ENCODE results near the gene OR7G2.

The OR7G2 gene

DNA sequence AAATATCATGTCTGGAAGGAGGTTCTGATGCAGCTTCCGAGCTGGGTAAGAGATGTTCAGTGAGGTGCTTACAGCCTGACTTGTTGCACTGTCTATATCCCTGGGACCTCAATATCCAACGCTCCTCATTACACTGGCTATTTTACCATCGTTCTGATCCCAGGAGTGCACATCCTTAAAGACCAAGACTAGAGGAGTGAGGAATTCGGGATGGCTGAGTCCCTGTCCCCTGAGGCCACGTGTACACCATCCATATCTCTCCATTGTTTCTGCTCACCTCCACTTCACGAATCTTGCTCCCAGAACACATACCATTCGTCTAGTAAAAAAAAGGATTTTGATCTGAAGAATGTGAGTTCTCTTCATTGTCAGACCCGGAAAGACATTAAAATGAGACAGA is at the start of gene OR7G2:
OR7G2 (minus strand) TSS at position 101 of the 400 bp plus-strand sequence. CDS start 4,232 bp downstream, outside the sequence.
- no peak for FAIRE-seq
- TF ChIP-seq, protein P1, sequence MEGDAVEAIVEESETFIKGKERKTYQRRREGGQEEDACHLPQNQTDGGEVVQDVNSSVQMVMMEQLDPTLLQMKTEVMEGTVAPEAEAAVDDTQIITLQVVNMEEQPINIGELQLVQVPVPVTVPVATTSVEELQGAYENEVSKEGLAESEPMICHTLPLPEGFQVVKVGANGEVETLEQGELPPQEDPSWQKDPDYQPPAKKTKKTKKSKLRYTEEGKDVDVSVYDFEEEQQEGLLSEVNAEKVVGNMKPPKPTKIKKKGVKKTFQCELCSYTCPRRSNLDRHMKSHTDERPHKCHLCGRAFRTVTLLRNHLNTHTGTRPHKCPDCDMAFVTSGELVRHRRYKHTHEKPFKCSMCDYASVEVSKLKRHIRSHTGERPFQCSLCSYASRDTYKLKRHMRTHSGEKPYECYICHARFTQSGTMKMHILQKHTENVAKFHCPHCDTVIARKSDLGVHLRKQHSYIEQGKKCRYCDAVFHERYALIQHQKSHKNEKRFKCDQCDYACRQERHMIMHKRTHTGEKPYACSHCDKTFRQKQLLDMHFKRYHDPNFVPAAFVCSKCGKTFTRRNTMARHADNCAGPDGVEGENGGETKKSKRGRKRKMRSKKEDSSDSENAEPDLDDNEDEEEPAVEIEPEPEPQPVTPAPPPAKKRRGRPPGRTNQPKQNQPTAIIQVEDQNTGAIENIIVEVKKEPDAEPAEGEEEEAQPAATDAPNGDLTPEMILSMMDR (IDR thresholded peaks at IDR 0.05; ENCODE audit: insufficient read depth, missing control alignments): no peak
- DNase-seq (ENCODE audit: insufficient read length, low spot score): no peak

DNA sequence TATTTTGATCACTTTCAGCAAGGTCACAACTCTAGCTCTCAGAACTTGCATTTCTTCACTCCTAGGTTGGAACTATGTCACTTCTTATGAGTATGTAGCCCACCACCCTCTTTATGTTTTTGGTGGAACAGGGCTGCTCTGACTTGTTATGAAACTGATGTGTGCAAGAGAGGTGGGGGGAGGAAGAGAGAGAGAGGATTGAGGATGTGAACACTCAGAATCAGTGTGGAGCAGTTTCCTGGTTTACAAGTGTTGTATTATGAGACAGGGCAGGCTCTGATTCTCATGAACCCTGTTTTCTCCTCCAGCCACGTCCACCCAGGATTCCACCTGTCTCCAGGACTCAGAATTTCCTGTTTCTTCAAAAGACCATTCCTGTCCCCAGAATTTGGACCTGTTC is 49.0 kb upstream of the OR7G2 start:
- TF ChIP-seq, protein P1 (IDR thresholded peaks at IDR 0.05; ENCODE audit: insufficient read depth, missing control alignments): no peak
- no peak for FAIRE-seq
- DNase-seq (ENCODE audit: insufficient read length, low spot score): no peak

DNA sequence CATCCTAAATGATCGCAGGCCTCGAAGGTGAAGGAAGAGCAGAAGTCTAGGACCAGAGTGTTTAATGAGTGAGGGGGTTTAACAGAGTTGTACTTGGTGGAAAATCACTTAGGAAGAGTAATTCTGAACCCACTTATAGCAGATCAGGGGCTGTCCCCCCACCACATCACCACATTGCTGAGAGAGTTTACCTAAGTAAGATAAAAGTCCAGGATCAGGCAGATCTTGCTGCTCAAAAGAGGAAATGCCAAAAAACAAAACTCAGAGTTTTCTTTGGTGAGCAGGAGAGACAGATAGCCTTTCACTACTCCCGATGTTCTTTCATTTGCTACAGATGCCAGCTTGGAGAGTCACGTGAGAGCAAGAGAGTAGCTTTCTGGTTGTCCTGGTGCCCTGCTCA is 48.3 kb upstream of the OR7G2 start:
- DNase-seq (ENCODE audit: insufficient read length, low spot score) (no peak), FAIRE-seq (no peak)
- TF ChIP-seq, protein P1 (IDR thresholded peaks at IDR 0.05; ENCODE audit: insufficient read depth, missing control alignments): no peak

DNA sequence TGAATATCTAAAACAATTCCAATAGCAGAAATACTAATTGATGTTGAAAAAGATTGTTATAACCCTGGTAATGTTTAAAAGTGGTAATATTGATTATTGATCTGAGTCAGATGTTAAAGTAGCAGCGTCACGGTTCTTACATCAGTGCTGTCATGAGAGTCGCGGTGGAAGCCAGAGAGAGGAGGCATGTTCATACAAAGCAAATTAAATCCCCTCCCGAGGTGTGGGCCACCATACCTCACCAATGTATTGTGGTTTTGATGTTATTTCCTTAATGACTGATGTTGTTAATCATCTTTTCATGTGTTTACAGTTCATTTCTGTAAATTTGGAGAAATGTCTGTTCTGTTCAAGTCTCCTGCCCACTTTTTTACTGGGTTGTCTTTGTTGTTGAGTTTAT is 44.1 kb upstream of the OR7G2 start:
- no peak for FAIRE-seq
- TF ChIP-seq, protein P1 (IDR thresholded peaks at IDR 0.05; ENCODE audit: insufficient read depth, missing control alignments): no peak
- no peak for DNase-seq (ENCODE audit: insufficient read length, low spot score)

DNA sequence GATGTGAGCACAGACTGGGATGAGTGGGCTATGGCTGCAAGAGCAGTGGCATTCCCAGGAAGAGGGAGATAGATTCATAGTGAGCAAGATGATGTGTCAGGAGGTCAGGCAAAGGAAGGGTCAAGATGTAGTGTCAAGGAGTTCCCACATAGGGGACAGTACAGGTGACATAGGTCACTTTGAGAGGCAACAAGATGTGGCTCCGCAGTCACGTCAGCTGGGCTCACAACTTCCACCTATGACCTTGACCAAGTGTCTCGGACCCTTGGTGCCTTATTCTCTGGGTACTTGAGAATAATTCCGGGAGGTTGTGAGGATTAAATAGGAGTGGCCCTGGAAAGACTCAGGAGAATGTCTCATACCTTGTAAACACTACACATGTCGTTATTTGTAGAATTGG is 43.4 kb upstream of the OR7G2 start:
- DNase-seq (ENCODE audit: insufficient read length, low spot score) (no peak), FAIRE-seq (no peak)
- TF ChIP-seq, protein P1 (IDR thresholded peaks at IDR 0.05; ENCODE audit: insufficient read depth, missing control alignments): no peak

DNA sequence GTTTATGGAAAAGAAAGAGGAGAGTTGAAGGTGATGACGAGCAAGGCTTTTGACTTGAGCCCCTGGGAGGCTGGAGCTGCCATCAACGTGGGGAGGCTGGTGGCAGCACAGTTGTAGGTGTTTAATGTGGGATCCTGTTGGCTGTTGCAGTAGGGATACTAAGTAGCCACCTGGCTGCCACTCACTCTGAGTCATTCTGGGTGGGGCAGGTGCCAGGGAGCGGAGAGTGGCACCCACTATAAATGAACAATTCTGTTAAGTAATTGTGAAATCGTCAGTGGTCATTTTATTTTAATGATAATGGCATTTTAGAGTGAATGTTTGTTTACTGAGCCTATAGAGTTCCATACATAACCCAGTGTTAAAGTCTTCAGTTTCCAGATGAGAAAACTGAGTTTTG is 42.7 kb upstream of the OR7G2 start:
- DNase-seq (ENCODE audit: insufficient read length, low spot score): no peak
- no peak for FAIRE-seq
- TF ChIP-seq, protein P1 (IDR thresholded peaks at IDR 0.05; ENCODE audit: insufficient read depth, missing control alignments): no peak

DNA sequence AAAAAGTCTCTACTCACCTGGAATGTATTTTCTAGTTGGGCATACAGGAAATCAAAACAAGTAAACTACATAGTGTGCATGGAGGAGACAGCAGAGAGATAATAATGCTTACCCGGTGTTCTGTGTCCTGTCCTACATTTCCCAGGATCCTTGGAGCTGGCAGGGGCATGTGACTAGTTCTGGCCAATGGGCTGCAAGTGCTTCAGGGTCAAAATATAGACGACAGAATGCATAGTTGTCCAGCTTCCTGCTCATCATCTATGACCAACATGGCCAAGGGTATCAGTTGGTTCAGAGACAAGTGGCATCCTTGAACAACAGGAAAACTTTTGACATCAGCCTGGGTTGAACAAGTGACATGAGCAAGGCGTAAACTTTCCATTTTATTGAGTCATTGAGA is 41.4 kb upstream of the OR7G2 start:
- no peak for DNase-seq (ENCODE audit: insufficient read length, low spot score)
- no peak for FAIRE-seq
- TF ChIP-seq, protein P1 (IDR thresholded peaks at IDR 0.05; ENCODE audit: insufficient read depth, missing control alignments): no peak

Measured in D721Med (cell line).